Breast epithelium (tissue), 4 donors: ENCODE data around the gene PLCG1. TPM values are rescaled to one million over a fixed set of nuclear protein-coding genes. Genes with fewer than 3 reads are reported as not detected.

Experiments used
- DNase-seq, 2 donors: peaks; one replicate each; pipeline ENCODE4 v3.0.0-alpha.2; 2019; ENCODE audit warnings: low spot score in 2 of 2
- H3K27ac ChIP-seq, 2 donors: fragments of 200-600 bp; sonication (generic) in 1 of 2; one replicate each; pipeline ENCODE4 v1.5.1; 2016 to 2019; ENCODE audit warnings: mild to moderate bottlenecking in 1 of 2
- H3K27me3 ChIP-seq, 2 donors: fragments of 200-600 bp; sonication (generic) in 1 of 2; one replicate each; pipeline versions ENCODE4 v1.5.1 to v1.6.0; 2017 to 2019; ENCODE audit warnings: control low read depth in 1 of 2, mild to moderate bottlenecking in 1 of 2
- H3K36me3 ChIP-seq: fragments of 200-600 bp; one replicate; pipeline ENCODE4 v1.5.1; 2019
- H3K4me1 ChIP-seq, 2 donors: fragments of 200-600 bp; sonication (generic); one replicate each; pipeline ENCODE4 v1.5.1; 2016 to 2019; ENCODE audit warnings: control low read depth in 1 of 2
- H3K4me3 ChIP-seq, 3 donors: fragments of 200-600 bp; sonication (generic); 1 replicate in 2 of 3; 2 replicates in 1 of 3; pipeline ENCODE4 v1.5.1; 2016 to 2019; ENCODE audit warnings: mild to moderate bottlenecking in 3 of 3, moderate library complexity in 2 of 3
- H3K9me3 ChIP-seq, 2 donors: fragments of 200-600 bp; sonication (generic) in 1 of 2; one replicate each; pipeline ENCODE4 v1.5.1; 2016 to 2019; ENCODE audit warnings: control low read depth in 1 of 2
- POLR2A ChIP-seq: fragments of 450-650 bp; IDR thresholded peaks from one replicate; pipeline ENCODE4 v1.6.1; 2016; ENCODE audit warnings: antibody characterized with exemption, mild to moderate bottlenecking, moderate library complexity
- POLR2AphosphoS5 ChIP-seq, 3 donors: sonication (generic); formaldehyde crosslinking; IDR thresholded peaks; one replicate each; pipeline ENCODE4 v1.6.1; 2017; ENCODE audit warnings: antibody characterized with exemption in 3 of 3
- intact Hi-C: fragments of 100-400 bp; cut with DNase I; formaldehyde crosslinking; loops from one replicate; pipeline ENCODE4 v1.15.1; 2023; ENCODE audit warnings: low total_unique reads
- total RNA-seq, 3 donors: library from RNA; depleted of rRNA; stranded (reverse); fragments of >200 nt; gene quantifications; one replicate each; pipeline ENCODE4 v1.1.0, GENCODE V29; 2016
- TF ChIP-seq, protein P1 (sequence below), 3 donors: fragments of 450-650 bp; IDR thresholded peaks; one replicate each; pipeline ENCODE4 v1.5.1; 2016 to 2017; ENCODE audit warnings: antibody characterized with exemption in 3 of 3, mild to moderate bottlenecking in 3 of 3, moderate library complexity in 3 of 3

Gene PLCG1
- total RNA-seq, 3 donors from 2014 or later = 88.5 to 132 (median 92.3) TPM

DNA sequence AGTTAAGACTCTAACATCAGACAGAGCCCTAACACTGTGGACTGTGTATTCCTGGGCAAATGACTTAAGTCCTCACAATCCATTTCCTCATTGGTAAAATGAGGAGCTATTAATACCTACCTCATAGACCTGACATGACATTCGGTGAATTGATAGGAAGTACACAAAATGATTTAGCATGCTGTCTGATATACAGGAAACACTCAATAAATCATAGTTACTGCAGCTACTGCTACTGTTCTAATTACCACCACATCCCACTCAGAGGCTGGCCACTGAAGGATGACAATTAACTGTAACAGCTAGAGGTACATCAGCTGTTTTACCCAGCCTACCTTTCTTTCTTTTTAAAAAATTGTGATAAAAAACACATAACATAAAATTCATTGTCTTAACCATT lies 87.7 kb downstream of the PLCG1 start:
- TF ChIP-seq, protein P1, sequence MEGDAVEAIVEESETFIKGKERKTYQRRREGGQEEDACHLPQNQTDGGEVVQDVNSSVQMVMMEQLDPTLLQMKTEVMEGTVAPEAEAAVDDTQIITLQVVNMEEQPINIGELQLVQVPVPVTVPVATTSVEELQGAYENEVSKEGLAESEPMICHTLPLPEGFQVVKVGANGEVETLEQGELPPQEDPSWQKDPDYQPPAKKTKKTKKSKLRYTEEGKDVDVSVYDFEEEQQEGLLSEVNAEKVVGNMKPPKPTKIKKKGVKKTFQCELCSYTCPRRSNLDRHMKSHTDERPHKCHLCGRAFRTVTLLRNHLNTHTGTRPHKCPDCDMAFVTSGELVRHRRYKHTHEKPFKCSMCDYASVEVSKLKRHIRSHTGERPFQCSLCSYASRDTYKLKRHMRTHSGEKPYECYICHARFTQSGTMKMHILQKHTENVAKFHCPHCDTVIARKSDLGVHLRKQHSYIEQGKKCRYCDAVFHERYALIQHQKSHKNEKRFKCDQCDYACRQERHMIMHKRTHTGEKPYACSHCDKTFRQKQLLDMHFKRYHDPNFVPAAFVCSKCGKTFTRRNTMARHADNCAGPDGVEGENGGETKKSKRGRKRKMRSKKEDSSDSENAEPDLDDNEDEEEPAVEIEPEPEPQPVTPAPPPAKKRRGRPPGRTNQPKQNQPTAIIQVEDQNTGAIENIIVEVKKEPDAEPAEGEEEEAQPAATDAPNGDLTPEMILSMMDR (IDR thresholded peaks at IDR 0.05) = no peak
- TF ChIP-seq POLR2AphosphoS5 (IDR thresholded peaks at IDR 0.05) (no peak), POLR2A (no peak)
- Histone ChIP-seq H3K36me3 (no peaks in the 10 kb centered on the region), H3K27me3 (no peaks in the 10 kb centered on the region), H3K27ac (peak overlapping the region in 1 of 2 donors; percentile 9), H3K4me1 (peaks cover 0 to 3% of the 10 kb centered on the region in 2 donors), H3K4me3 (no peak overlapping the region), H3K9me3 (no peaks in the 10 kb centered on the region)
- intact Hi-C loops = no loop called here
- no peak for DNase-seq

DNA sequence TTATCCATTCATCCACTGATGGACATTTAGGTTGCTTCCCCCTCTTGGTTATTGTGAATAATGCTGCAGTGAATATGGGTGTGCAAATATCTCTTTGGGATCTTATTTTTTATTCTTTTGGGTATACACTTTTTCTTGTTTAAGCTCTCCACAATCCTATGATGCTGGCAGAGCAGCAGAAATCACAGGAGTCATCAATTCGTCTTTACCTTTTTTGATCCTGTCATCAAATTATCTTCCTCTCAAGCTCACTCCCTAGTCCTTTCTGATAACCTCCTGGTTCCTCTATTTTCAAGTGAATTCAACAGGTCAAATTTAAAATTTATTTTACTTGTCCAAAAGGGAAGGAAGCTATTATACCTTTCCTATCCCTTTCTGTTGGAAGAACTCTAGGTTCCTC lies 89.1 kb downstream of the PLCG1 start:
- H3K4me1 ChIP-seq = peaks cover 0 to 3% of the 10 kb centered on the region in 2 donors
- H3K4me3 ChIP-seq = no peak overlapping the region
- no peaks in the 10 kb centered on the region for H3K27me3 ChIP-seq
- no peaks in the 10 kb centered on the region for H3K9me3 ChIP-seq
- intact Hi-C loops = no loop called here
- TF ChIP-seq POLR2A = no peak
- TF ChIP-seq POLR2AphosphoS5 (IDR thresholded peaks at IDR 0.05) = no peak
- TF ChIP-seq, protein P1 (IDR thresholded peaks at IDR 0.05) = no peak
- no peaks in the 10 kb centered on the region for H3K36me3 ChIP-seq
- DNase-seq = no peak
- no peak overlapping the region for H3K27ac ChIP-seq

Other genes with a start within 250 kb of the PLCG1 start
- gene TOP1, start 108.7 kb upstream of the PLCG1 start, total RNA-seq = 10 to 100 TPM; 24.0 to 41.6 (median 40.3) TPM
- gene ZHX3, start 180.2 kb downstream of the PLCG1 start, total RNA-seq = 10 to 100 TPM; 34.4 to 35.7 (median 34.6) TPM
- gene LPIN3, start 203.3 kb downstream of the PLCG1 start, total RNA-seq = 10 to 100 TPM; 20.8 to 43.2 (median 39.0) TPM
- 1 to 10 TPM in 2 of 3 donors, under 1 TPM in 1; 0.32 to 7.5 (median 1.3) TPM for gene EMILIN3, start 229.3 kb downstream of the PLCG1 start, total RNA-seq